Colonic mucosa (tissue), 4 donors: ENCODE data around the gene ERBB2. TPM values are rescaled to one million over a fixed set of nuclear protein-coding genes. Genes with fewer than 3 reads are reported as not detected.
"Not testable (repeated sequence)": the region's sequence is repeated elsewhere in the genome, so short reads cannot be mapped to it uniquely, and the experiment has no call there.

ENCODE experiments used
- DNase-seq: peaks from one replicate; pipeline ENCODE4 v3.0.0-alpha.2; 2020
- H3K27ac ChIP-seq: fragments of 200-600 bp; one replicate; pipeline ENCODE4 v1.8.0; 2021
- H3K27me3 ChIP-seq: fragments of 200-600 bp; one replicate; pipeline ENCODE4 v1.8.0; 2021
- H3K36me3 ChIP-seq: fragments of 200-600 bp; one replicate; pipeline ENCODE4 v1.8.0; 2021
- H3K4me1 ChIP-seq: fragments of 200-600 bp; one replicate; pipeline ENCODE4 v1.8.0; 2021; ENCODE audit warnings: mild to moderate bottlenecking
- H3K4me3 ChIP-seq: fragments of 200-600 bp; one replicate; pipeline ENCODE4 v1.8.0; 2021
- H3K9ac ChIP-seq, 2 donors: one replicate each; pipeline ENCODE4 v1.7.0; 2013; ENCODE audit warnings: control low read depth in 2 of 2, low read depth in 2 of 2, low read length in 2 of 2
- H3K9me3 ChIP-seq: fragments of 200-600 bp; one replicate; pipeline ENCODE4 v1.8.0; 2021
- intact Hi-C: fragments of 100-400 bp; cut with DNase I; formaldehyde crosslinking; loops from one replicate; pipeline ENCODE4 v1.14.1; 2022
- total RNA-seq, 2 donors: library from RNA; stranded (reverse); fragmentation: NEBNext Ultra II Directional in 1 of 2; extraction: Animal tissue kit (Norgen Biotek cat#: 25700) in 1 of 2; gene quantifications; one replicate each; pipeline ENCODE4 v1.2.1, GENCODE V29; 2021
- TF ChIP-seq, protein P1 (sequence below): fragments of 200-600 bp; IDR thresholded peaks from one replicate; pipeline ENCODE4 v1.8.0; 2022; ENCODE audit warnings: antibody characterized with exemption, mild to moderate bottlenecking
- donor health status: healthy.
- donor health status: DM: no; HTN: no; CAD: no.
- donor health status: DM: no; HTN: no; CAD: no.

The ERBB2 gene
- total RNA-seq, 2 donors from 2014 or later: 153 to 174 TPM

DNA sequence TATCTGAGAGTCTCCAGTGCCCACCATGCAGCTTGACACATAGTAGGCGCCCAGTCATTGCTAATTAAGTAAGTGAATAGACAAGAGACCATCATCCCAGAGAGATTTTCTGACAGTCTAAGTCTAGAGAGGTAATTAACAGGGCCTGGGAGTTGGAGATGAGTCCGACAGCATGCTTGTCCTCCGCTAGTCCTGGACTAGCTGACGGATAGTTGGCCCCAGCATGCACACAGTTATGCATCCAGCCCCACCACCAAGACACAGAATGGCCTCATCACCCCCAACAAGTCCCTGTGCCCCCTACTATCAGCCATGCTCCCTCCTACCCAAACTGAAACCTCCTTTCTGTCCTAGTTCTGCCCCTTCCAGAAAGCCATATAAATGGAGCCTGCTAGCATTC is 47.9 kb downstream of the ERBB2 start:
- intact Hi-C loops: no loop called here
- H3K4me3 ChIP-seq: no peak overlapping the region
- no peak overlapping the region for H3K27ac ChIP-seq
- H3K4me1 ChIP-seq: no peaks in the 10 kb centered on the region
- no peaks in the 10 kb centered on the region for H3K27me3 ChIP-seq
- no peaks in the 10 kb centered on the region for H3K9me3 ChIP-seq
- TF ChIP-seq, protein P1, sequence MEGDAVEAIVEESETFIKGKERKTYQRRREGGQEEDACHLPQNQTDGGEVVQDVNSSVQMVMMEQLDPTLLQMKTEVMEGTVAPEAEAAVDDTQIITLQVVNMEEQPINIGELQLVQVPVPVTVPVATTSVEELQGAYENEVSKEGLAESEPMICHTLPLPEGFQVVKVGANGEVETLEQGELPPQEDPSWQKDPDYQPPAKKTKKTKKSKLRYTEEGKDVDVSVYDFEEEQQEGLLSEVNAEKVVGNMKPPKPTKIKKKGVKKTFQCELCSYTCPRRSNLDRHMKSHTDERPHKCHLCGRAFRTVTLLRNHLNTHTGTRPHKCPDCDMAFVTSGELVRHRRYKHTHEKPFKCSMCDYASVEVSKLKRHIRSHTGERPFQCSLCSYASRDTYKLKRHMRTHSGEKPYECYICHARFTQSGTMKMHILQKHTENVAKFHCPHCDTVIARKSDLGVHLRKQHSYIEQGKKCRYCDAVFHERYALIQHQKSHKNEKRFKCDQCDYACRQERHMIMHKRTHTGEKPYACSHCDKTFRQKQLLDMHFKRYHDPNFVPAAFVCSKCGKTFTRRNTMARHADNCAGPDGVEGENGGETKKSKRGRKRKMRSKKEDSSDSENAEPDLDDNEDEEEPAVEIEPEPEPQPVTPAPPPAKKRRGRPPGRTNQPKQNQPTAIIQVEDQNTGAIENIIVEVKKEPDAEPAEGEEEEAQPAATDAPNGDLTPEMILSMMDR: no peak
- peaks cover 4% of the 10 kb centered on the region for H3K36me3 ChIP-seq
- H3K9ac ChIP-seq: no peak overlapping the region
- DNase-seq: no peak

DNA sequence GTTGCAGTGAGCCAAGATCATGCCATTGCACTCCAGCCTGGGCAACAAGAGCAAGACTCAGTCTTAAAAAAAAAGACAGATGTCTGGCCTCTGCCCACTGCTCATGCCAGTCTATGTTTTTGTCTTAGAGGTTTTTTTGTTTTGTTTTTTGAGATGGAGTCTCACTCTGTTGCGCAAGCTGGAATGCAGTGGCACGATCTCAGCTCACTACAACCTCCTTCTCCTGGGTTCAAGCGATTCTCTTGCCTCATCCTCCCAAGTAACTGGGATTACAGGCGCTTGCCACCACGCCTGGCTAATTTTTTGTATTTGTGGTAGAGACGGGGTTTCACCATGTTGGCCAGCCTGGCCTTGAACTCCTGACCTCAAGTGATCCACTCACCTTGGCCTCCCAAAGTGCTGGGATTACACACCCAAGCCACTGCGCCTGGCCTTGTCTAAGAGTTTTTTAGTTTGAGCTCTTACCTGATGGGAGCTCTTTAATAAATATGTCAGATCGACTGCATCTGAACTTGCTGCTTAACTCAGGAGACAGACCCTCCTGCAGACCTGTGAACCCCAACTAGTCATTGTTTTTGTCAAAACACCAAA is 48.7 kb downstream of the ERBB2 start:
- H3K4me1 ChIP-seq, H3K9me3 ChIP-seq, H3K9ac ChIP-seq, H3K27me3 ChIP-seq, H3K27ac ChIP-seq, DNase-seq, intact Hi-C loops, H3K36me3 ChIP-seq, H3K4me3 ChIP-seq: not testable (repeated sequence)

GRCh38 chr17:39750131-39751015 is 50.5 kb downstream of the ERBB2 start:
- H3K27ac ChIP-seq: no peak overlapping the region
- peak overlapping the region in 1 of 2 donors; percentile 46 for H3K9ac ChIP-seq
- no peaks in the 10 kb centered on the region for H3K4me1 ChIP-seq
- intact Hi-C loops: loop anchor here (5.0 kb wide), 2 partner anchors 128 to 198 kb away; no protein-coding TSS in a partner anchor
- H3K4me3 ChIP-seq: no peak overlapping the region
- TF ChIP-seq, protein P1: no peak
- no peaks in the 10 kb centered on the region for H3K27me3 ChIP-seq
- peaks cover 4% of the 10 kb centered on the region for H3K36me3 ChIP-seq
- no peaks in the 10 kb centered on the region for H3K9me3 ChIP-seq
- DNase-seq: no peak

- no peaks in the 10 kb centered on the region for H3K27me3 ChIP-seq
- TF ChIP-seq, protein P1: no peak
- no peak overlapping the region for H3K4me3 ChIP-seq
- DNase-seq: no peak
- H3K36me3 ChIP-seq: peaks cover 1% of the 10 kb centered on the region
- intact Hi-C loops: loop anchor here (5.0 kb wide), 2 partner anchors 129 to 199 kb away; no protein-coding TSS in a partner anchor
- no peaks in the 10 kb centered on the region for H3K4me1 ChIP-seq
- H3K9ac ChIP-seq: no peak overlapping the region
- H3K27ac ChIP-seq: no peak overlapping the region
- H3K9me3 ChIP-seq: no peaks in the 10 kb centered on the region
Observed at GRCh38 chr17:39751016-39751543, 51.2 kb downstream of the ERBB2 start.

- no peak overlapping the region for H3K27ac ChIP-seq
- H3K9me3 ChIP-seq: no peaks in the 10 kb centered on the region
- no peaks in the 10 kb centered on the region for H3K27me3 ChIP-seq
- no peak for DNase-seq
- TF ChIP-seq, protein P1: no peak
- H3K4me3 ChIP-seq: no peak overlapping the region
- no peaks in the 10 kb centered on the region for H3K36me3 ChIP-seq
- H3K4me1 ChIP-seq: no peaks in the 10 kb centered on the region
- no peak overlapping the region for H3K9ac ChIP-seq
- intact Hi-C loops: loop anchor here (5.0 kb wide), 2 partner anchors 129 to 199 kb away; no protein-coding TSS in a partner anchor
Observed at GRCh38 chr17:39751637-39752036, 51.8 kb downstream of the ERBB2 start.
